Right lobe of liver (tissue), 4 donors: ENCODE data around the gene SULT1A1.
"Not testable (repeated sequence)": the region's sequence is repeated elsewhere in the genome, so short reads cannot be mapped to it uniquely, and the experiment has no call there.

Experiments
- CTCF ChIP-seq, 4 donors: fragments of 200-600 bp in 3 of 4; fragments of 450-650 bp in 1 of 4; IDR thresholded peaks; one replicate each; pipeline versions ENCODE4 v1.5.1 to v1.8.0; 2016 to 2022; ENCODE audit warnings: antibody characterized with exemption in 4 of 4, mild to moderate bottlenecking in 2 of 4
- POLR2A ChIP-seq: fragments of 450-650 bp; IDR thresholded peaks from one replicate; pipeline ENCODE4 v1.6.1; 2017; ENCODE audit warnings: antibody characterized with exemption, mild to moderate bottlenecking
- donor health status: DM: no; HTN: no; CAD: no.
- donor health status: DM: no; HTN: no; CAD: no.
- donor health status: DM: no; HTN: yes; CAD: no.

GRCh38 chr16:28637765-28638164 lies 27.9 kb upstream of the SULT1A1 start, which contains the start of gene NPIPB8:
- TF ChIP-seq CTCF (IDR thresholded peaks at IDR 0.05); POLR2A: not testable (repeated sequence)
